Cerebellar nuclear complex (tissue), 1 donor: ENCODE data around the gene FUOM.
"Not testable (repeated sequence)": the region's sequence is repeated elsewhere in the genome, so short reads cannot be mapped to it uniquely, and the experiment has no call there.

ENCODE experiments used
- DNase-seq, 2 experiments: peaks; one replicate each; lab custom pipeline; 2025; lab: John Stamatoyannopoulos, UW

The FUOM gene

GRCh38 chr10:133388236-133388972 lies 30.6 kb upstream of the FUOM start:
- no peak for DNase-seq

- DNase-seq, result not testable (repeated sequence)
Measured at GRCh38 chr10:133386951-133387350, 29.1 kb upstream of the FUOM start.

DNA sequence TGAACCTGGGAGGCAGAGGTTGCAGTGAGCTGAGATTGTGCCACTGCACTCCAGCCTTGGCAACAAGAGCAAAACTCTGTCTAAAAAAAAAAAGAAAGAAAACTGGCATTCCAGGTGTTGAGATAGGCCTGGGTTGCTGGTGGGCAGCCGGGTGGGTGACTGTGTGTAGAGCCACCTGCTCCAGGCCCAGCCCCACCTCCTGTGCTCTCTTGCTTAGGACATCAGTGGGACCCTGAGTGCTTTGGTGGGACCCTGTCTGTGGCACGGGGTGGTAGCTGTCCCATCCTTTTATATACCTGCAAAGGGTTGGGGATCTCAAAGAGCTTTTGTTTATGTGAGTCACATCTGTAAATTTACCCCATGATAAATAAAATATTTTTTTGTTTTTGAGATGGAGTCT lies 27.4 kb upstream of the FUOM start:
- no peak for DNase-seq

- no peak for DNase-seq
Measured at GRCh38 chr10:133384071-133384470, 26.3 kb upstream of the FUOM start.

- DNase-seq, result no peak
Measured at GRCh38 chr10:133383551-133383950, 25.7 kb upstream of the FUOM start.

GRCh38 chr10:133381036-133381435 lies 23.2 kb upstream of the FUOM start:
- no peak for DNase-seq

DNA sequence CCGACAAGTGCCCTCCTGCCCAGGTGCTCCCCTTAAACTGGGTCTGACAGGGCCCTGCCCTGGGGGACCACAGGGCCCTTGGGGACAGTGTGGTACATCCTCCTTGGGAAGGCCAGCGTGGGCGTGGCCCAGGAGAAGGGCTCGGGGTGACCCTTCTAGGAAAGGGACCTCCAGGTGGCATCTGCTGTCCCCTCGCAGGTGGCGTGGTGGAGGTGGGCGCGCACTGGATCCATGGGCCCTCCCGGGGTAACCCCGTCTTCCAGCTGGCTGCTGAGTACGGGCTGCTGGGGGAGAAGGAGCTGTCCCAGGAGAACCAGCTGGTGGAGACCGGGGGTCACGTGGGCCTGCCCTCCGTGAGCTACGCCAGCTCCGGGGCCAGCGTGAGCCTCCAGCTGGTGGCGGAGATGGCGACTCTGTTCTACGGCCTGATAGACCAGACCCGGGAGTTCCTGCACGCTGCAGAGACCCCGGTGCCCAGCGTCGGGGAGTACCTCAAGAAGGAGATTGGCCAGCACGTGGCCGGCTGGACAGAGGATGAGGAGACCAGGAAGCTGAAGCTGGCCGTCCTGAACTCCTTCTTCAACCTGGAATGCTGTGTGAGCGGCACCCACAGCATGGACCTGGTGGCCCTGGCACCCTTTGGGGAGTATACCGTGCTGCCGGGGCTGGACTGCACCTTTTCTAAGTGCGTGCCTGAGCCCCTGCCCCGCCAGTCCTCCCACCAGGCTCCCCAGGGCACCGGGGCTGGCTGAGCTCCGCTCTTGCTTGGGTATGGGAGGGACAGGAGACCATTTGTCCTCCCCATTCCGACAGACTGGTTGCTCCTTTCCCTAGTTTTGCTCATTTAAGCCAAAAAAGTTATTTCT lies 22.2 kb upstream of the FUOM start:
- no peak for DNase-seq

GRCh38 chr10:133379152-133379800 lies 21.5 kb upstream of the FUOM start, which contains the start of gene PAOX:
Gene PAOX, plus strand, starts transcription at chr10:133379262. Its CDS starts 55 bp downstream, at chr10:133379317.
- DNase-seq, result no peak

- DNase-seq, result peak in 1 of 2 experiments; percentile 11
Measured at GRCh38 chr10:133378251-133379096, 20.7 kb upstream of the FUOM start.

DNA sequence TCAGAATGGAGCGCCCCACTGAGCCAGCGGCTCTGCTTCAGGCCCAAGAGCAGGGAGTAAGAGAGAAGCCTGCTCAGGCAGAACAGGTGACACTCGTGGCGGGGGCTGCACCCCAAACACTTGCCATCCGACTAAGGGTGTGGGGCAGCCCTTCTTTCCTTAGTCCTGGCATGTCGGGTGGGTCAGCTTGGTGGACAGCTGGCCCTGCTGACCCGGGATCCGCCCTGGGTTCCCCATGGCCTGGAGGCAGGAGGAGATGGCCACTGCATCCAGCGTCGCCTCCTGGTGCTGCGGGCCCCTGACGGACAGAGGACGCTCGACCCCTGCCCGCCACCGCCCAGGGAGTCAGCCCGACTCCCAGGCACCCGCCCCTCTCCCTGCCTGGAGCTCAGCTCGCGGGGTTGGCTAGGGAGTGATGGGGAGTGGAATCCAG lies 20.0 kb upstream of the FUOM start:
- DNase-seq, result no peak

- DNase-seq, result no peak
Measured at GRCh38 chr10:133377025-133377817, 19.4 kb upstream of the FUOM start.

GRCh38 chr10:133376183-133376582 lies 18.4 kb upstream of the FUOM start:
- DNase-seq, result not testable (repeated sequence)

- DNase-seq, result no peak
Measured at GRCh38 chr10:133375357-133376115, 17.7 kb upstream of the FUOM start.

GRCh38 chr10:133373174-133374090 lies 15.6 kb upstream of the FUOM start, which contains the start of gene ECHS1:
Gene ECHS1, minus strand, starts transcription at chr10:133373354. Its CDS starts 21 bp downstream, at chr10:133373333.
- peak; percentile 49 to 50 for DNase-seq

- no peak for DNase-seq
Measured at GRCh38 chr10:133372507-133372906, 14.7 kb upstream of the FUOM start.

GRCh38 chr10:133370030-133370786 lies 12.4 kb upstream of the FUOM start:
- DNase-seq, result no peak

DNA sequence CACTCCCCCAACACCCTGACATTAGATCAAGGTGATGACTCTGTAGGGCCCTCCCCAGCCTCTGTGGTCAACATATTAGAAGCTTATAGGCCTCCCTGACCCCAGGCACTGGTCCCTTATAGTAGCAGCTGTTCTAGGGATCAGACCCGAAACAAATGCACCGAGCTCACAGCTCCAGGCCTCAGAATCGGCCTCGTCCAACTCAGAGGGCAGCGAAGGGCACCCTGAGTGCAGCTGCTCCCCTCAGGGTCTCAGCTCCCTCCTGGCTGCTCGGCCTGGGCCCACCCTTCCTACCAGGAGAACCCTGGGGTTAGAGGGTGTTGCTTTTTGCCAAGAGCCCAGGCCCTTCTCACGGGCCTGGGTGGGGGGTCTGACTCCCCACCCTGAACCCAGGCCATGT lies 10.3 kb upstream of the FUOM start:
- DNase-seq, result no peak

GRCh38 chr10:133367461-133367860 lies 9.6 kb upstream of the FUOM start:
- DNase-seq, result not testable (repeated sequence)
